K562 (cell line): ENCODE measurements around the gene ABLIM2. TPM values are rescaled to one million over a fixed set of nuclear protein-coding genes. Genes with fewer than 3 reads are reported as not detected.

Experiments used
- ATAC-seq: fragments of 200-7000 bp; cut with Tn5 transposase; 3 replicates; pipeline ENCODE4 v1.9.1; 2020; ENCODE audit warnings: moderate library complexity
- BruUV-seq: library from RNA; stranded (reverse); fragments of 400-500 nt; replicated peaks from 2 replicates; lab custom pipeline; 2021; lab: Mats Ljungman, UMichigan
- CTCF ChIA-PET: fragments of 300-600 bp; formaldehyde crosslinking; extraction: SDS; loops from one replicate; lab custom pipeline; 2021; ENCODE audit warnings: low intra/inter-chr PET ratio; lab: Yijun Ruan, JAX
- POLR2A ChIA-PET: fragments of 300-600, 350-650 bp; sonication (Branson Sonifier 250); formaldehyde crosslinking; extraction: SDS; loops from one replicate; lab custom pipeline; 2021; ENCODE audit warnings: antibody characterized with exemption, inconsistent platforms; lab: Yijun Ruan, JAX
- DNase-seq, 4 experiments: peaks; one replicate each; pipeline versions ENCODE4 v3.0.0 to v3.0.0-alpha.2; 2011 to 2018; ENCODE audit warnings: low spot score in 3 of 4, mixed read lengths in 3 of 4; ENCODE audit errors: extremely low read depth in 1 of 4
- FAIRE-seq: peaks from 2 replicates; lab custom pipeline; 2011; peaks lifted over from hg19 to GRCh38; lab: Jason Lieb, UNC
- H2AFZ ChIP-seq: 2 replicates; pipeline ENCODE4 v1.6.0; 2011; ENCODE audit warnings: low read depth, low read length, control low read depth, inconsistent platforms
- H3K27ac ChIP-seq: fragments of 200-600 bp; 3 replicates; pipeline ENCODE4 v1.8.0; 2011; ENCODE audit warnings: low read depth, mild to moderate bottlenecking, control low read depth, inconsistent platforms, low read length, moderate library complexity, mixed read lengths; ENCODE audit errors: extremely low read depth
- H3K27me3 ChIP-seq, 2 experiments: fragments of 300-600 bp in 1 of 2; 2 replicates in 1 of 2; 3 replicates in 1 of 2; pipeline versions ENCODE4 v1.6.0 to v1.8.0; 2011; ENCODE audit warnings: inconsistent platforms in 2 of 2, low read length in 2 of 2, mild to moderate bottlenecking in 1 of 2, mixed read lengths in 1 of 2, moderate library complexity in 1 of 2; ENCODE audit not compliant: control insufficient read depth in 2 of 2, insufficient read depth in 2 of 2
- H3K36me3 ChIP-seq: fragments of 300-600 bp; 3 replicates; pipeline ENCODE4 v1.8.0; 2011; ENCODE audit warnings: mild to moderate bottlenecking, low read length, inconsistent platforms; ENCODE audit not compliant: control insufficient read depth, insufficient read depth
- H3K4me1 ChIP-seq, 2 experiments: fragments of 200-600 bp in 1 of 2; replicated peaks in 1 of 2; 2 replicates in 1 of 2; 3 replicates in 1 of 2; pipeline versions ENCODE4 v1.5.1 to v1.8.0; 2011; ENCODE audit warnings: inconsistent platforms in 2 of 2, low read length in 2 of 2, mild to moderate bottlenecking in 1 of 2, mixed read lengths in 1 of 2, moderate library complexity in 1 of 2; ENCODE audit not compliant: control insufficient read depth in 2 of 2, insufficient read depth in 2 of 2
- H3K4me2 ChIP-seq: 2 replicates; pipeline ENCODE4 v1.6.1; 2011; ENCODE audit warnings: low read length, control low read depth, inconsistent platforms, mixed read lengths; ENCODE audit not compliant: insufficient read depth
- H3K4me3 ChIP-seq: fragments of 200-600 bp; sonication (generic), shearing (Covaris generic); 2 replicates; pipeline ENCODE4 v1.5.1; 2016; ENCODE audit warnings: control low read depth, inconsistent platforms
- H3K79me2 ChIP-seq: fragments of 200-600 bp; 3 replicates; pipeline ENCODE4 v1.8.0; 2011; ENCODE audit warnings: low read length, inconsistent platforms; ENCODE audit not compliant: control insufficient read depth, insufficient read depth
- H3K9ac ChIP-seq, 2 experiments: 2 replicates each; pipeline versions ENCODE4 v1.6.0 to v1.6.1; 2011; ENCODE audit warnings: low read depth in 2 of 2, low read length in 2 of 2, control low read depth in 1 of 2, inconsistent platforms in 1 of 2, mild to moderate bottlenecking in 1 of 2, mixed read lengths in 1 of 2; ENCODE audit not compliant: insufficient read depth in 1 of 2
- H3K9me1 ChIP-seq: one replicate; pipeline ENCODE4 v1.6.0; 2011; ENCODE audit warnings: inconsistent platforms, mild to moderate bottlenecking, low read length, moderate library complexity; ENCODE audit not compliant: control insufficient read depth, insufficient read depth
- H3K9me3 ChIP-seq: replicated peaks from 2 replicates; pipeline ENCODE4 v1.5.1; 2011; ENCODE audit warnings: low read depth, low read length, inconsistent platforms; ENCODE audit not compliant: control insufficient read depth, insufficient read depth
- H4K20me1 ChIP-seq: replicated peaks from 2 replicates; pipeline ENCODE4 v1.6.1; 2011; ENCODE audit warnings: low read length, inconsistent platforms, mixed read lengths; ENCODE audit not compliant: control insufficient read depth, insufficient read depth
- FIP1L1 ChIP-seq: fragments of 200-400 bp; formaldehyde crosslinking; IDR thresholded peaks from 2 replicates; pipeline ENCODE4 v1.6.1; 2018; ENCODE audit warnings: mild to moderate bottlenecking, low read depth, low read length; ENCODE audit not compliant: poor library complexity, severe bottlenecking
- NFE2 ChIP-seq: IDR thresholded peaks from 2 replicates; pipeline ENCODE4 v1.6.1; 2014; ENCODE audit warnings: antibody characterized with exemption, low read depth
- PTRF ChIP-seq: fragments of 450-650 bp; IDR thresholded peaks from 2 replicates; pipeline ENCODE4 v1.6.1; 2016; ENCODE audit warnings: mild to moderate bottlenecking, missing genetic modification characterization, missing compliant biosample characterization
- ZNF134 ChIP-seq: fragments of 250-450 bp; sonication (Bioruptor Pico); conservative IDR thresholded peaks from 2 replicates; pipeline ENCODE4 v1.4.0; 2020
- WGBS: fragments of 100-300 bp; shearing (Covaris generic); methylation state at CpG from one replicate; pipeline ENCODE4 v1.1.6; 2016; ENCODE audit warnings: low coverage, mixed read lengths; ENCODE audit not compliant: insufficient coverage; ENCODE audit errors: missing lambda C conversion rate; 5-methylcytosine and 5-hydroxymethylcytosine counted together
- in situ Hi-C: fragments of 300-500 bp; cut with MboI; formaldehyde crosslinking; loops from 4 replicates; pipeline ENCODE4 v1.15.0; 2018; ENCODE audit warnings: inconsistent platforms, mixed read lengths
- intact Hi-C: fragments of 100-400 bp; cut with micrococcal nuclease; formaldehyde crosslinking; loops from 2 replicates; pipeline ENCODE4 v1.14.2; 2022
- polyA plus RNA-seq, 8 experiments: library from polyadenylated mRNA; depleted of rRNA in 4 of 8; stranded (reverse) in 5 of 8; unstranded in 3 of 8; fragments of >200 nt; fragmentation: Nextera tagmentation in 2 of 8; fragmentation: Illumina TruSeq in 1 of 8; extraction: Ambion mirVana in 2 of 8; extraction: Trizol in 1 of 8; gene quantifications; 2 replicates each; pipeline versions ENCODE4 v1.2.1 to v1.2.3, GENCODE V29; 2011 to 2014; ENCODE audit warnings: inconsistent platforms in 1 of 8, missing spikeins in 1 of 8
- total RNA-seq, 7 experiments: library from RNA; depleted of rRNA in 6 of 7; stranded (reverse); fragments of >200 nt in 6 of 7; fragmentation: Illumina TruSeq in 2 of 7; extraction: Trizol in 2 of 7; gene quantifications; 2 replicates each; pipeline versions ENCODE4 v1.2.1 to v1.2.3, GENCODE V29; 2011 to 2021; ENCODE audit warnings: low replicate concordance in 1 of 7
- TF ChIP-seq, protein P1 (sequence below): sonication (generic); formaldehyde crosslinking; IDR thresholded peaks from 2 replicates; pipeline ENCODE4 v1.4.0; 2020; ENCODE audit warnings: mild to moderate bottlenecking, missing genetic modification reagents
- TF ChIP-seq, protein P2 (sequence below): fragments of 250-450 bp; sonication (Bioruptor Pico); IDR thresholded peaks from 2 replicates; pipeline ENCODE4 v1.4.0; 2020; ENCODE audit warnings: mild to moderate bottlenecking, moderate library complexity

The ABLIM2 gene
- total and polyA plus RNA-seq, 9 of the 15 experiments (the other 6 are each of a cell fraction or from before 2014, with no cell fraction given), result not detected

DNA sequence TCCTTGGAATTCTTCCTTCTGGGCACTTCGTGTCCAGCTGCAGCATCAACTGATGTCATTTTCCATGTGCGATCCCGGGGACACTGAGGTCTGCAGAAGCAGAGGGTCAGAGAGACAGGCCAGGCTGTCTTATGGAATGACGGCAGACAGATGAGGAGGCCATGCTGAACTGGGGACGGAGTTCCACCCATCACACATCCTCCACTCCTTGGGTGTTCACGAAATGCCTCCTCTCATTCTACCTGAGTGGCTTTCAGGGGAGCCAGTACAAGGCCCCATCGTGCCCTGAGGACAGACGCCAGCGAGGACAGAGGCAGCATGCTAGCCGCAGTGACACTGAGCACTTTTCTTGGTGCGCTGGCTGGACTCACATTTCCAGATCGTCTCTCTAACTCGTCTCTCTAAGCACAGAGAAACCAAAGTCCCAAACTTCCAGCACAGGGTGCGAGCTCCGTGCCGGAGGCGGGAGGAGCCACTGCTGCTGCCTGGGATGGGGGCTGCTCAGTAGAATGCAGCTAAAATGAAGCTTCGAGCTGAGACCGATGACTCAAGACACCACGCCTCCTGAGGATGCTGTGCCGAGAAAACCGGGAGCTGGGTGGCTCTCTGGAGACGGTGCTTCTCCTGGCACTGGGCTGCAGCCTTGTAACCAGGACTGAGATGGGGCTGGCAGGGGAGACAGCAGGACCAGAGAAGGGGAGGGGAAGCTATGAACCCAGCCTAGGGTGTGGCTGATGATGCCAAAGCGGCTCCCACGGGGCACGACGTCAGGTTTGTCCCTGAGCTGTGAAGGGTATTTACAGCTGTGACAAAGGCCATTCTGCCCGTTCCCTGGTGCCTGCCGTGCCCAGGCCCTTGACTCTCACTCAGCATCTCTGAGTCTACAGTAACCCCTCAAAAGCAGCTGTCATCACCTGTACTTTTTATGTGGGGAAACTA, 8.2 kb downstream of the ABLIM2 start:
- Histone ChIP-seq H2AFZ (no peak overlapping the region), H3K9ac (no peak overlapping the region), H3K4me3 (no peak overlapping the region), H3K4me1 (peaks cover 0 to 5% of the 10 kb centered on the region in 2 experiments; a peak in 1 of 5 replicates), H3K9me3 (no peaks in the 10 kb centered on the region), H4K20me1 (peaks cover 27% of the 10 kb centered on the region; the same call in 1 of the 2 replicates), H3K9me1 (no peaks in the 10 kb centered on the region), H3K79me2 (no peaks in the 10 kb centered on the region), H3K4me2 (no peak overlapping the region), H3K27me3 (peaks cover 20 to 71% of the 10 kb centered on the region in 2 experiments; a peak in 4 of 5 replicates), H3K27ac (no peak overlapping the region), H3K36me3 (no peaks in the 10 kb centered on the region)
- FAIRE-seq (no peak), ATAC-seq (no peak), DNase-seq (no peak)
- in situ Hi-C loops, result no loop called here
- ChIA-PET CTCF (no interaction called here), POLR2A (interaction anchor here (0.7 kb wide), 2 partner anchors 28 to 1233 kb away, joined by 3 read pairs; no protein-coding TSS in a partner anchor)
- BruUV-seq, result no TSS peak
- 1% methylated on average over 28 of the region's 29 CpGs for WGBS
- TF ChIP-seq, protein P1, sequence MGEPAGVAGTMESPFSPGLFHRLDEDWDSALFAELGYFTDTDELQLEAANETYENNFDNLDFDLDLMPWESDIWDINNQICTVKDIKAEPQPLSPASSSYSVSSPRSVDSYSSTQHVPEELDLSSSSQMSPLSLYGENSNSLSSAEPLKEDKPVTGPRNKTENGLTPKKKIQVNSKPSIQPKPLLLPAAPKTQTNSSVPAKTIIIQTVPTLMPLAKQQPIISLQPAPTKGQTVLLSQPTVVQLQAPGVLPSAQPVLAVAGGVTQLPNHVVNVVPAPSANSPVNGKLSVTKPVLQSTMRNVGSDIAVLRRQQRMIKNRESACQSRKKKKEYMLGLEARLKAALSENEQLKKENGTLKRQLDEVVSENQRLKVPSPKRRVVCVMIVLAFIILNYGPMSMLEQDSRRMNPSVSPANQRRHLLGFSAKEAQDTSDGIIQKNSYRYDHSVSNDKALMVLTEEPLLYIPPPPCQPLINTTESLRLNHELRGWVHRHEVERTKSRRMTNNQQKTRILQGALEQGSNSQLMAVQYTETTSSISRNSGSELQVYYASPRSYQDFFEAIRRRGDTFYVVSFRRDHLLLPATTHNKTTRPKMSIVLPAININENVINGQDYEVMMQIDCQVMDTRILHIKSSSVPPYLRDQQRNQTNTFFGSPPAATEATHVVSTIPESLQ (CRISPR knock-in tag), result no peak
- TF ChIP-seq, protein P2, sequence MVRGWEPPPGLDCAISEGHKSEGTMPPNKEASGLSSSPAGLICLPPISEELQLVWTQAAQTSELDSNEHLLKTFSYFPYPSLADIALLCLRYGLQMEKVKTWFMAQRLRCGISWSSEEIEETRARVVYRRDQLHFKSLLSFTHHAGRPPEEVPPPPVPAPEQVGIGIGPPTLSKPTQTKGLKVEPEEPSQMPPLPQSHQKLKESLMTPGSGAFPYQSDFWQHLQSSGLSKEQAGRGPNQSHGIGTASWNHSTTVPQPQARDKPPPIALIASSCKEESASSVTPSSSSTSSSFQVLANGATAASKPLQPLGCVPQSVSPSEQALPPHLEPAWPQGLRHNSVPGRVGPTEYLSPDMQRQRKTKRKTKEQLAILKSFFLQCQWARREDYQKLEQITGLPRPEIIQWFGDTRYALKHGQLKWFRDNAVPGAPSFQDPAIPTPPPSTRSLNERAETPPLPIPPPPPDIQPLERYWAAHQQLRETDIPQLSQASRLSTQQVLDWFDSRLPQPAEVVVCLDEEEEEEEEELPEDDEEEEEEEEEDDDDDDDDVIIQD, result no peak
- no peak for TF ChIP-seq ZNF134
- no peak for TF ChIP-seq NFE2
- TF ChIP-seq FIP1L1, result no peak
- no peak for TF ChIP-seq PTRF (tag)
- intact Hi-C loops, result no loop called here
